GM23248 (cell line): ENCODE data around the gene DCAF12. TPM values are rescaled to one million over a fixed set of nuclear protein-coding genes. Genes with fewer than 3 reads are reported as not detected.
A peak's percentile ranks its signal among the peaks of the same experiment; 100 is the strongest.

Source experiments
- DNase-seq: peaks from one replicate; pipeline ENCODE4 v3.0.0-alpha.2; 2015
- H2AFZ ChIP-seq: fragments of 200-600 bp; sonication (generic); 2 replicates; pipeline ENCODE4 v1.6.1; 2016; ENCODE audit warnings: antibody characterized with exemption
- H3F3A ChIP-seq: fragments of 200-600 bp; sonication (generic); 2 replicates; pipeline ENCODE4 v1.6.1; 2016; ENCODE audit warnings: mild to moderate bottlenecking, antibody characterized with exemption, mixed run types; ENCODE audit not compliant: insufficient read depth
- H3K27ac ChIP-seq: fragments of 200-600 bp; sonication (generic); 2 replicates; pipeline ENCODE4 v1.5.1; 2016; ENCODE audit warnings: mild to moderate bottlenecking
- H3K27me3 ChIP-seq: fragments of 200-600 bp; sonication (generic); replicated peaks from 2 replicates; pipeline ENCODE4 v1.6.1; 2016; ENCODE audit warnings: mild to moderate bottlenecking; ENCODE audit not compliant: insufficient read depth
- H3K36me3 ChIP-seq: fragments of 200-600 bp; sonication (generic); 2 replicates; pipeline ENCODE4 v1.6.1; 2016; ENCODE audit warnings: low read depth, mild to moderate bottlenecking
- H3K4me1 ChIP-seq: fragments of 200-600 bp; sonication (generic); 2 replicates; pipeline ENCODE4 v1.6.1; 2016; ENCODE audit warnings: mild to moderate bottlenecking; ENCODE audit not compliant: insufficient read depth
- H3K4me2 ChIP-seq: fragments of 200-600 bp; sonication (generic); one replicate; pipeline ENCODE4 v1.6.1; 2016; ENCODE audit warnings: mild to moderate bottlenecking; ENCODE audit not compliant: unreplicated experiment
- H3K4me3 ChIP-seq: fragments of 200-600 bp; sonication (generic); 2 replicates; pipeline ENCODE4 v1.5.1; 2016; ENCODE audit warnings: mild to moderate bottlenecking
- H3K79me2 ChIP-seq: fragments of 200-600 bp; sonication (generic); 2 replicates; pipeline ENCODE4 v1.6.1; 2016; ENCODE audit warnings: mild to moderate bottlenecking; ENCODE audit not compliant: insufficient read depth
- H3K9ac ChIP-seq: fragments of 200-600 bp; sonication (generic); 2 replicates; pipeline ENCODE4 v1.6.1; 2016; ENCODE audit warnings: mild to moderate bottlenecking
- H3K9me2 ChIP-seq: fragments of 200-600 bp; sonication (generic); 2 replicates; pipeline ENCODE4 v1.6.1; 2016; ENCODE audit warnings: mixed run types, mild to moderate bottlenecking, moderate library complexity; ENCODE audit not compliant: insufficient read depth
- H3K9me3 ChIP-seq: fragments of 200-600 bp; sonication (generic); one replicate; pipeline ENCODE4 v1.6.1; 2017; ENCODE audit warnings: low read depth
- H4K20me1 ChIP-seq: fragments of 200-600 bp; sonication (generic); 2 replicates; pipeline ENCODE4 v1.6.0; 2016; ENCODE audit not compliant: insufficient read depth
- EZH2 ChIP-seq: fragments of 200-600 bp; sonication (generic); IDR thresholded peaks from 2 replicates; pipeline ENCODE4 v1.6.1; 2018; ENCODE audit warnings: antibody characterized with exemption, mild to moderate bottlenecking; ENCODE audit not compliant: insufficient read depth, poor library complexity, severe bottlenecking
- EZH2phosphoT487 ChIP-seq: fragments of 200-600 bp; sonication (generic); IDR thresholded peaks from 2 replicates; pipeline ENCODE4 v1.6.1; 2018; ENCODE audit warnings: antibody characterized with exemption, moderate library complexity, mild to moderate bottlenecking, low read depth; ENCODE audit not compliant: insufficient read depth
- WGBS, 2 experiments: methylation state at CpG; one replicate each; pipeline ENCODE4 v1.1.6; 2015 to 2017; ENCODE audit warnings: low lambda C conversion rate in 2 of 2, low coverage in 1 of 2; ENCODE audit errors: missing lambda C conversion rate in 2 of 2; 5-methylcytosine and 5-hydroxymethylcytosine counted together
- in situ Hi-C: fragments of 300-500 bp; cut with MboI; formaldehyde crosslinking; loops from 2 replicates; pipeline ENCODE4 v1.15.0; 2020
- polyA plus RNA-seq: library from polyadenylated mRNA; unstranded; fragments of >200 nt; fragmentation: Nextera tagmentation; extraction: Ambion mirVana; gene quantifications from 2 replicates; pipeline ENCODE4 v1.2.1, GENCODE V29; 2016
- total RNA-seq: library from RNA; depleted of rRNA; stranded (reverse); fragments of >200 nt; shearing (Covaris generic); gene quantifications from 2 replicates; pipeline ENCODE4 v1.2.3, GENCODE V29; 2014

Gene DCAF12
- total and polyA plus RNA-seq, 2 experiments from 2014 or later = 21.7 to 22.2 TPM

DNA sequence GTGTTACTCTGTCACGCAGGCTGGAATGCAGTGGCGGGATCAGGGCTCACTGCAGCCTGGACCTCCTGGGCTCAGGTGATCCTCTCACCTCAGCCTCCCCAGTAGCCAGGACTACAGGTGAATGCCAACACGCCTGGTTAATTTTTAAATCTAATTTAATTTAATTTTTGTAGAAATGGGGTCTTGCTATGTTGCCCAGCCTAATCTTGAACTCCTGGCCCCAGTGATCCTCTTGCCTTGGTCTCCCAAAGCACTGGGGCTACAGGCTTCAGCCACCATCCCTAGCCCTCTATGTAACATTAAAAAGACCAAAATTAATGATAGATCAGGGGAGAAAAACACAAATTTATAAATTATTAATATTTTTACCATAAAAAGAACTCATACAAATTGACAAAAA lies 66.5 kb downstream of the DCAF12 start:
- no peak overlapping the region for H3K4me2 ChIP-seq
- H3K9me2 ChIP-seq = no peaks in the 10 kb centered on the region
- H3K27ac ChIP-seq = no peak overlapping the region
- no peaks in the 10 kb centered on the region for H3K79me2 ChIP-seq
- no peaks in the 10 kb centered on the region for H3F3A ChIP-seq
- TF ChIP-seq EZH2 = no peak
- no peak for TF ChIP-seq EZH2phosphoT487
- H3K27me3 ChIP-seq = no peaks in the 10 kb centered on the region
- H3K4me1 ChIP-seq = no peaks in the 10 kb centered on the region
- H3K9me3 ChIP-seq = no peaks in the 10 kb centered on the region
- in situ Hi-C loops = no loop called here
- H2AFZ ChIP-seq = no peak overlapping the region
- H4K20me1 ChIP-seq = no peaks in the 10 kb centered on the region
- no peaks in the 10 kb centered on the region for H3K36me3 ChIP-seq
- 65 to 67% methylated on average over 3 of the region's 3 CpGs for WGBS, 2 experiments
- H3K4me3 ChIP-seq = no peak overlapping the region
- DNase-seq = no peak
- no peak overlapping the region for H3K9ac ChIP-seq

DNA sequence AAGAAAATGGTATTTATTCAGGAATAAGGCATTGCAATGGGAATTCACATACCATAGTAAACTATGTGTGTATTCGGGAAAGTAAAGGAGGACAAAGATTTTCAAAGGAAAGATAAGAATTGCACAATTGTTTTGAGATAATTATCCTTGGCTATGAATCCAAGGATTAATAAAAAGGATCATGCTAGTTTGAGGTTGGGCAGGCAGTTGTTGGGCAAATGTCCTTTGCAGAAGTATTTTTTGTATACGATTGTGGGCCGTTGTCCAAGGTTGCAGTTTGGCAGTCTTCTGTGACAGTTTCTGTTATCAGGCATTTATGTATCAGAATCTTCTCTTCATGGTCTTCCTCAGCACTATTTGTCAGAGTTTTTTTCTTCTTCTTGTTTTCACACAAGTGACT lies 67.2 kb downstream of the DCAF12 start:
- TF ChIP-seq EZH2phosphoT487 (no peak), EZH2 (no peak)
- DNase-seq = no peak
- Histone ChIP-seq H3F3A (no peaks in the 10 kb centered on the region), H3K9me2 (no peaks in the 10 kb centered on the region), H3K9me3 (no peaks in the 10 kb centered on the region), H3K4me3 (no peak overlapping the region), H3K4me2 (no peak overlapping the region), H3K9ac (no peak overlapping the region), H3K36me3 (no peaks in the 10 kb centered on the region), H4K20me1 (no peaks in the 10 kb centered on the region), H3K27ac (no peak overlapping the region), H3K4me1 (no peaks in the 10 kb centered on the region), H2AFZ (no peak overlapping the region), H3K27me3 (no peaks in the 10 kb centered on the region), H3K79me2 (no peaks in the 10 kb centered on the region)
- in situ Hi-C loops = no loop called here
- WGBS, 2 experiments = 93 to 99% methylated on average over 3 of the region's 3 CpGs

- H3K9me2 ChIP-seq = no peaks in the 10 kb centered on the region
- no peaks in the 10 kb centered on the region for H3F3A ChIP-seq
- H4K20me1 ChIP-seq = 0 out of 2 replicates have a peak, but pooled peaks cover 8% of the 10 kb centered on the region
- peak overlapping the region; percentile 90; the same call in 1 of the 2 replicates for H3K27ac ChIP-seq
- in situ Hi-C loops = no loop called here
- H3K27me3 ChIP-seq = no peaks in the 10 kb centered on the region
- H3K4me2 ChIP-seq = peak overlapping the region; percentile 93
- no peak for TF ChIP-seq EZH2
- no peak for TF ChIP-seq EZH2phosphoT487
- 35 to 40% methylated on average over 18 of the region's 18 CpGs for WGBS, 2 experiments
- H3K9me3 ChIP-seq = no peaks in the 10 kb centered on the region
- no peak for DNase-seq
- peak overlapping the region; percentile 87 for H3K9ac ChIP-seq
- peak overlapping the region; percentile 82 for H3K4me3 ChIP-seq
- H3K36me3 ChIP-seq = no peaks in the 10 kb centered on the region
- peak overlapping the region; percentile 89 for H2AFZ ChIP-seq
- peaks cover 39% of the 10 kb centered on the region for H3K79me2 ChIP-seq
- peaks cover 17% of the 10 kb centered on the region for H3K4me1 ChIP-seq
Observed at GRCh38 chr9:34049630-34050384, 76.7 kb downstream of the DCAF12 start.

DNA sequence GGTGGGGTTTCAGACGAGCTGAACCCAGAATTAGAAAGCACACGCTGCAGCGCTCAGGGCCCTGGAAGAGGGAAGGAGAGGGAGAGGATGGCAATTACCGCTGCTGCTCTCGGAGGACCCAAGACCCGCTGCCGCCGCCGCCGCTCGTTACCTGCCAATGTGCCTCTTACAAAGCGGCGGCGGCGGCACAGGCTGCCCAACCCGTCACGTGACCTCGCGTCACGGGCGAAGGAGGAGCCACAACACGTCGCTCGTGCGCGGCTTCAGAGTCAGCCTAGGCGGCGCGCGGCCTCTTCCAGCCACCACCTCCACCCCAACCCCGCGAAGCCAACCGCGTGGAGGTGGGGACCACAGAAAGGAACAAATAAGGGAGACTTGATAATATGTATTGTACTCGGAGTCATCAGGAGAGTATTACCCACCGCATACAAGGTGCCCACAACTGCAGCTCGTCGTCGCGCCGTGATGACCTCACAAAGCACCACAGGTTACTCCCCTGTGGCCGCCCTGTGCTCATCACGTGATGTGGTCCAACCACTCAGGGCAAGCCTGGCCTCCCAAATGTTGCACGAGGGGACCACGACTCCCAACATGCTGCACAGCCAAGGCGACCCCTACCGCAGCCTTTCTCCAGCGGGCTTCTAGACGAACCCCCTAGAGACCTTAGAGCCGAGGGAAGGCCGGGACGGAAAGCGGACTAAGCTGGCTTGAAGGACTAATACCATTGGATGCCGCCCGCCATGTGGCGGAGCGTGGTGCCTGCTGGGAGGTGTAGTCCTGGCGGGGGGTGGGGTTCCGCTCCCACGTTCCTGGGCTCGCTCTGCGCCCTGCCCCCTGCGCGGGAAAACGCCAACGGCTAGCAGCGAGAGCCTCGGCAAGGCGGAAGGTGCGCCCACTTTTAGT lies 77.5 kb downstream of the DCAF12 start, which contains the start of gene UBAP2:
UBAP2 (minus strand) TSS at position 161 of the 903 bp plus-strand sequence. CDS start 31,739 bp downstream, outside the sequence.
- no peak for TF ChIP-seq EZH2
- TF ChIP-seq EZH2phosphoT487 = no peak
- in situ Hi-C loops = no loop called here
- Histone ChIP-seq H3K4me2 (peak within 1 kb of the TSS; percentile 93), H3K9ac (peak within 1 kb of the TSS; percentile 87), H3F3A (no peaks in the 10 kb centered on the region), H3K36me3 (no peaks in the 10 kb centered on the region), H3K27me3 (no peaks in the 10 kb centered on the region), H2AFZ (peak within 1 kb of the TSS; percentile 89), H4K20me1 (0 out of 2 replicates have a peak, but pooled peaks cover 8% of the 10 kb centered on the region), H3K79me2 (peaks cover 47% of the 10 kb centered on the region), H3K9me3 (no peaks in the 10 kb centered on the region), H3K27ac (peak within 1 kb of the TSS; percentile 90), H3K9me2 (no peaks in the 10 kb centered on the region), H3K4me1 (peaks cover 17% of the 10 kb centered on the region), H3K4me3 (peak within 1 kb of the TSS; percentile 82)
- 1% methylated on average over 54 to 68 of the region's 70 CpGs for WGBS, 2 experiments
- peak; percentile 99 for DNase-seq
